ENCODE data around the gene LRRN2.
"Not testable (repeated sequence)": the region's sequence is repeated elsewhere in the genome, so short reads cannot be mapped to it uniquely, and the experiment has no call there.

Gene LRRN2

GRCh38 chr1:204685236-204686006, at the start of gene LRRN2:
TSS of gene LRRN2 (minus strand) at chr1:204685738. CDS start at chr1:204619992, 65,746 bp downstream.
- in situ Hi-C loops (cut with HindIII; ENCODE audit: low sequenced_read_pairs), result no loop called here

- in situ Hi-C loops (cut with HindIII; ENCODE audit: low sequenced_read_pairs), result loop anchor here (5.0 kb wide), 1 partner anchor 53 kb away; no protein-coding TSS in a partner anchor
Measured at GRCh38 chr1:204735042-204735441, 49.5 kb upstream of the LRRN2 start.

- in situ Hi-C loops (cut with HindIII; ENCODE audit: low sequenced_read_pairs), result no loop called here
Measured at GRCh38 chr1:204733869-204734596, 48.5 kb upstream of the LRRN2 start.

GRCh38 chr1:204733289-204733688, 47.8 kb upstream of the LRRN2 start:
- in situ Hi-C loops (cut with HindIII; ENCODE audit: low sequenced_read_pairs), result no loop called here

- in situ Hi-C loops (cut with HindIII; ENCODE audit: low sequenced_read_pairs), result no loop called here
Measured at GRCh38 chr1:204731985-204732575, 46.5 kb upstream of the LRRN2 start.

- in situ Hi-C loops (cut with HindIII; ENCODE audit: low sequenced_read_pairs), result no loop called here
Measured at GRCh38 chr1:204731509-204731908, 46.0 kb upstream of the LRRN2 start.

GRCh38 chr1:204730826-204731459, 45.4 kb upstream of the LRRN2 start:
- in situ Hi-C loops (cut with HindIII; ENCODE audit: low sequenced_read_pairs), result no loop called here

GRCh38 chr1:204729516-204729915, 44.0 kb upstream of the LRRN2 start:
- in situ Hi-C loops (cut with HindIII; ENCODE audit: low sequenced_read_pairs), result no loop called here

GRCh38 chr1:204728456-204728855, 42.9 kb upstream of the LRRN2 start:
- in situ Hi-C loops (cut with HindIII; ENCODE audit: low sequenced_read_pairs), result no loop called here

GRCh38 chr1:204728045-204728444, 42.5 kb upstream of the LRRN2 start:
- in situ Hi-C loops (cut with HindIII; ENCODE audit: low sequenced_read_pairs), result no loop called here

GRCh38 chr1:204727438-204727837, 41.9 kb upstream of the LRRN2 start:
- in situ Hi-C loops (cut with HindIII; ENCODE audit: low sequenced_read_pairs), result not testable (repeated sequence)

- in situ Hi-C loops (cut with HindIII; ENCODE audit: low sequenced_read_pairs), result no loop called here
Measured at GRCh38 chr1:204726478-204726877, 40.9 kb upstream of the LRRN2 start.

- in situ Hi-C loops (cut with HindIII; ENCODE audit: low sequenced_read_pairs), result no loop called here
Measured at GRCh38 chr1:204725821-204726448, 40.4 kb upstream of the LRRN2 start.

GRCh38 chr1:204723131-204723787, 37.7 kb upstream of the LRRN2 start:
- in situ Hi-C loops (cut with HindIII; ENCODE audit: low sequenced_read_pairs), result no loop called here

GRCh38 chr1:204721373-204722055, 36.0 kb upstream of the LRRN2 start:
- in situ Hi-C loops (cut with HindIII; ENCODE audit: low sequenced_read_pairs), result no loop called here

- in situ Hi-C loops (cut with HindIII; ENCODE audit: low sequenced_read_pairs), result no loop called here
Measured at GRCh38 chr1:204716660-204717059, 31.1 kb upstream of the LRRN2 start.

- in situ Hi-C loops (cut with HindIII; ENCODE audit: low sequenced_read_pairs), result no loop called here
Measured at GRCh38 chr1:204714861-204715511, 29.4 kb upstream of the LRRN2 start.

GRCh38 chr1:204714194-204714860, 28.8 kb upstream of the LRRN2 start:
- in situ Hi-C loops (cut with HindIII; ENCODE audit: low sequenced_read_pairs), result no loop called here

GRCh38 chr1:204713541-204713940, 28.0 kb upstream of the LRRN2 start:
- in situ Hi-C loops (cut with HindIII; ENCODE audit: low sequenced_read_pairs), result no loop called here

All from endothelial cell of hepatic sinusoid (primary cell).